Activated T-cell treated with anti-CD3 and anti-CD28 coated beads for 24 hours (primary cell): Measurements from ENCODE around the gene CACNA1A.
"Not testable (repeated sequence)": the region's sequence is repeated elsewhere in the genome, so short reads cannot be mapped to it uniquely, and the experiment has no call there.

Source experiments
- DNase-seq: peaks from one replicate; pipeline ENCODE4 v3.0.0-alpha.2; 2020; ENCODE audit warnings: low read depth

Gene CACNA1A

DNA sequence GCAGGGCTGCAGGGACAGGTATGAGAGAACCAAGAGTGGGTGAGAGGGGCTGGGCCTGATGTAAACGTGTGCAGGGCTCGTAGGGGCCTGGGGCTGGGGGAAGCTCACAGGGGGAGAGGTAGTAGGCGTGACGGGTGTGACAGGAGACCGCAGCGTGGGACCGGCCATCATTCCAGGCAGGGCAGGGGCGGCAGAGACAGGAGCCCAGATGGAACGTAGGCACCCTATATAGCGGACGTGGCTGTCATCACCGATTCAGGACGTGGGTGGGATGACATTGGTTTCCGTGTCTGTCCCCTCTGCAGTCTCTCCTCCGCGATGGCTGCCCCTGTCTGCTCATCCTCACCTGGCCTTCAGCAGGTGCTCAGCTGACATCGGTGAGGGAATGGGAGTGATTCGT lies 307.6 kb downstream of the CACNA1A start:
- no peak for DNase-seq

GRCh38 chr19:13195678-13196077 lies 310.6 kb downstream of the CACNA1A start:
- peak; percentile 35 for DNase-seq

GRCh38 chr19:13190781-13191540 lies 315.3 kb downstream of the CACNA1A start:
- no peak for DNase-seq

GRCh38 chr19:13189600-13189999 lies 316.7 kb downstream of the CACNA1A start:
- DNase-seq: no peak

DNA sequence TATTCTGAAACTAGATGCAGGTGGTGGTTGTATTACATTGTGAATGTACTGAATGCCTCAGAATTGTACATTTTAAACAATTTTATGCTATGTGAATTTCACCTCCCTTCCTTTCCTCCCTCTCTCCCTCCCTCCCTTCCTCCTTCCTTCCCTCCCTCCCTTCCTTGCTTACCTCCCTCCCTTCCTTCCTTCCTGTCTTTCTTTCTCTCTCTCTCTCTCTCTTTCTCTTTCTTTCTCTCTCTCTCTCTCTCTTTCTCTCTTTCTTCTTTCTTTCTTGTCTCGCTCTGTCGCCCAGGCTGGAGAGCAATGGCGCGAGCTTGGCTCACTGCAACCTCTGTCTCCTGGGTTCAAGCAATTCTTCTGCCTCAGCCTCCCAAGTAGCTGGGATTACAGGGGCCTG lies 318.9 kb downstream of the CACNA1A start:
- DNase-seq: no peak

GRCh38 chr19:13186688-13187087 lies 319.6 kb downstream of the CACNA1A start:
- not testable (repeated sequence) for DNase-seq

DNA sequence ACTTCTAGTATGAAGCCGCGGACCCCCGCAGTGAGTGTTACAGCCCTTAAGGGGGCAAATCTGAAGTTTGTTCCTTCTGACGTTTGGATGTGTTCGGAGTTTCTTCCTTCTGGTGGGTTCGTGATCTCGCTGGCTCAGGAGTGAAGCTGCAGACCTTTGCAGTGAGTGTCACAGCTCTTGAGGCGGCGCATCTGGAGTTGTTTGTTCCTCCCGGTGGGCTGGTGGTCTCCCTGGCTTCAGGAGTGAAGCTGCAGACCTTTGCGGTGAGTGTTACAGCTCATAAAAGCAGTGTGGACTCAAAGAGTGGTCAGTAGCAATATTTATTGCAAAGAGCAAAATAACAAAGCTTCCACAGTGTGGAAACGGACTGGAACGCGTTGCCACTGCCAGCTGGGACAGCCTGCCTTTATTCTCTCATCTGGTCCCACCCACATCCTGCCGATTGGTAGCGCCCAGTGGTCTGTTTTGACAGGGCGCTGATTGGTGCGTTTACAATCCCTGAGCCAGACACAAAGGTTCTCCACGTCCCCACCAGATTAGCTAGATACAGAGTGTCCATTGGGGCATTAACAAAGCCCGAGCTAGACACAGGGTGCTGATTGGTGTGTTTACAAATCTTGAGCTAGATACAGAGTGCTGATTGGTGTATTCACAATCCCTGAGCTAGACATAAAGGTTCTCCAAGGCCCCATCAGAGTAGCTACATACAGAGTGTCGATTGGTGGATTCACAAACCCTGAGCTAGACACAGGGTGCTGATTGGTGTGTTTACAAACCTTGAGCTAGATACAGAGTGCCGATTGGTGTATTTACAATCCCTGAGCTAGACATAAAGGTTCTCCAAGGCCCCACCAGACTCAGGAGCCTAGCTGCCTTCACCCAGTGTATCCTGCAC lies 320.3 kb downstream of the CACNA1A start:
- not testable (repeated sequence) for DNase-seq

GRCh38 chr19:13184926-13185325 lies 321.4 kb downstream of the CACNA1A start:
- DNase-seq: not testable (repeated sequence)

DNA sequence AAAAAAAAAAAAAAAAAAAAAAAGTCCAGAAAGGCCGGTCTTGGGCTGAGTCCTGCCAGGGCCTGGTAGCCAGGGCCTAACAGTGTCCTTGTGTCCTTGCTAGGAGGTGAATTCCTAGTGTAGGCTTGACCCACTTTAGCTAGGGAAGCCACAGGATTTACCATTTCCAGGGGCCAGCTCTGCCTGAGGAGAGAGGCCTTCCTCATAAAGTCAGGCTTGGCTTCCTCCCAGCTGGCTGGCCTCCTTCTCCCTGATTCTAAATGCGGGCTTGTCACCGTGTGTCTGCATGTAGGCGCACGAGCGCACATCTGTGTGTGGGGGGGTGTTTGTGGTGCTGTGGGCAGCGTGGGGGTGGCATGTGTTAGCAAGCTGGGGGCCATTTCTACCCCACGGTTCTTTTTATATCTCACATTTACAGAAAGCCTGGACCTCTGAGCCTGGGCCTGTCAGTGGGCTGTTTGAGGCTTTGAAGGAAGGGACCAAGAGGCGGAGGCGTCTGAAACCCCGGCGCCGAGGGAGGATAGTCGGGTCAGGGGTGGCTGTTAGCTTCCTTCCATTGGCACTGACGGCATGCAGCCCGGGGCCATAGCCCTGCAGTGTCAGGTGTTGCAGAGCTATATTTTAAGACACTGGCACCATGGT lies 324.4 kb downstream of the CACNA1A start:
- DNase-seq: no peak

- not testable (repeated sequence) for DNase-seq
These were observed 328.0 kb downstream of the CACNA1A start for GRCh38 chr19:13178291-13178690.

DNA sequence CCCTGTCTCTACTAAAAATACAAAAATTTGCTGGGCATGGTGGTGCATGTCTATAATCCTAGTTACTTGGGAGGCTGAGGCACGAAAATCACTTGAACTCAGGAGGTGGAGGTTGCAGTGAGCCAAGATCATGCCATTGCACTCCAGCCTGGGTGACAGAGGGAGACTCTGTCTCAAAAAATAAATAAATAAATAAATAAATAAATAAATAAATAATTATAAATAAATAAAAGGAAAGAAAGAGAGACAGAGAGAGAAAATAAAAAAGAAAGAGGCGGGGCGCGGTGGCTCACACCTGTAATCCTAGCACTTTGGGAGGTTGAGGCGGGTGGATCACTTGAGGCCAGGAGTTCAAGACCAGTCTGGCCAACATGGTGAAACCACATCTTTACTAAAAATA lies 328.7 kb downstream of the CACNA1A start:
- DNase-seq: not testable (repeated sequence)

- DNase-seq: no peak
These were observed 329.9 kb downstream of the CACNA1A start for GRCh38 chr19:13176345-13176744.

DNA sequence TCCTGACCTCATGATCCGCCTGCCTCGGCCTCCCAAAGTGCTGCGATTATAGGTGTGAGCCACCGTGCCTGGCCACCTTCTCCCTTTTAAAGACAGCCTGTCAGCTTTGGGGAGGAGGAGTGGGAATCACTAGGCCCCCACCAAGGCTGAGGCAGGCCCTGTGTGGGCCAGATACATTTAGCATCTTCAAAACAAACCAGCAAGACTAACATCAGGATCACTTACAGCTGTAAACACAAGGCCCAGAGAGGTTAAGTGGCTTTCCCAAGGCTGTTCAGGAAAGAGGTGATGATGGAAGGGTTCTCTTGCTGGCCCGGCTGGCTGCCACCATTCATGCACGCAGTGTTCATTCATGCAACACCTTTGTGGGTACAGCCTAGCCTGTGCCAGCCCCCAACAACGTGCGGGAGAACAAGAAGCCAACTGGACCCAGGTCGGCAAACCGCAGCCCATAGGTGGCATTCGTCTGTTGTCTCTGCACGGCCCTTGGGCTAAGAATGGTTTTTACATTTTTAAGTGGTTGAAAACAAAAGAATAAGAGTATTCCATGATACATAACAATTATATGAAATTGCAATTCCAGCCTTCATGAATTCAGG lies 333.0 kb downstream of the CACNA1A start:
- DNase-seq: no peak

DNA sequence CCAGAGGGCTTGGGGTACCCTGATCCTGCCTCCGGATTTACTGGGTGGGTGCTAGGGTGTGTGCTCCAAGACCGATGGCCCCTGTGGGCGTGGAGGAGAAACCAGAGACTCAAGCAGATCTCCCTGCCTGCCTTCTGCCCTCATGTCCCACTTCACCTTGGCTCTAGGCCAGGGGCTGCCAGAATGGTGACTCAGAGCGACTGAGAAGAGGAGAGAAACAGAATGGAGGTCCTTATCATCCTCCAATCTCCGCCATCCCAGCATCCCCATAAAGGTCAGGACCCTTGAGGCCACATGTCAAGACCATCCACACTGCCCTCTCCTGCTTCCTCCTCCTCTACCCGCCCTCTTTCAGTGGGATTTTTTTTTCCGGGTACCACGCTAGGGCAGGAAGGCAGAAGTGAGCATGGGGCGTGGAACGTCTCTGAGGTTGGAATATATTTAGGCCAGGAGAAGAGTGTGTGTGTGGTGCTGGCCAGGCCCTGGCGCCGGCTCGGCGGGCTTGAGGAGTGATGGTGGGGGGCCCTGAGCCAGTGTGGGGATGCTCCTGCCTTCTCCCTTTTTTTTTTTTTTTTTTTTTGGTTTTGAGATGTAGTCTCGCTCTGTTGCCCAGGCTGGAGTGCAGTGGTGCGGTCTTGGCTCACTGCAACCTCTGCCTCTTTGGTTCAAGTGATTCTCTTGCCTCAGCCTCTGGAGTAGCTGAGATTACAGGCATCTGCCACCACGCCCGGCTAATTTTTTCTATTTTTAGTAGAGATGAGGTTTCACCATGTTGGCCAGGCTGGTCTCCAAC lies 333.7 kb downstream of the CACNA1A start:
- peak; percentile 78 for DNase-seq

GRCh38 chr19:13171146-13171545 lies 335.1 kb downstream of the CACNA1A start:
- no peak for DNase-seq

DNA sequence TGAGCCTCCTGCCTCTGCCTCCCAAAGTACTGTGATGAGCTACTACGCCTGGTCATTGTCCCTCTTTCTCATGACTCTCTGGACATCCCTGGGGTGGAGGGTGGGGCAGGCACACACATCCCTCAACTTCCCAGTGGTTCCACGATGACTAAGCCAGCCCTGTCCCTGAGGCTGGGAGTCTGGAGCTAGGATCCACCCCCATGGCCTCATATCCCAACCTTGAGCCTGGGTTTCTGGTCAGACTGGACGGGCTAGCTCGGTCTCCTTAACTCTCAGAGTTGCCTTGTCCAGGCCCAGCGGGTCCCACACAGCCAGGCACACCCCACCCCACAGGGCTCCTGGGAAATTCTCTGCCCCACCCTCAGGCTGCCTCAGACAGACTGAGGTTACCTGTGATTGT lies 336.5 kb downstream of the CACNA1A start:
- no peak for DNase-seq

- DNase-seq: not testable (repeated sequence)
These were observed 340.1 kb downstream of the CACNA1A start for GRCh38 chr19:13166151-13166550.

GRCh38 chr19:13165162-13165997 lies 340.9 kb downstream of the CACNA1A start:
- DNase-seq: no peak

DNA sequence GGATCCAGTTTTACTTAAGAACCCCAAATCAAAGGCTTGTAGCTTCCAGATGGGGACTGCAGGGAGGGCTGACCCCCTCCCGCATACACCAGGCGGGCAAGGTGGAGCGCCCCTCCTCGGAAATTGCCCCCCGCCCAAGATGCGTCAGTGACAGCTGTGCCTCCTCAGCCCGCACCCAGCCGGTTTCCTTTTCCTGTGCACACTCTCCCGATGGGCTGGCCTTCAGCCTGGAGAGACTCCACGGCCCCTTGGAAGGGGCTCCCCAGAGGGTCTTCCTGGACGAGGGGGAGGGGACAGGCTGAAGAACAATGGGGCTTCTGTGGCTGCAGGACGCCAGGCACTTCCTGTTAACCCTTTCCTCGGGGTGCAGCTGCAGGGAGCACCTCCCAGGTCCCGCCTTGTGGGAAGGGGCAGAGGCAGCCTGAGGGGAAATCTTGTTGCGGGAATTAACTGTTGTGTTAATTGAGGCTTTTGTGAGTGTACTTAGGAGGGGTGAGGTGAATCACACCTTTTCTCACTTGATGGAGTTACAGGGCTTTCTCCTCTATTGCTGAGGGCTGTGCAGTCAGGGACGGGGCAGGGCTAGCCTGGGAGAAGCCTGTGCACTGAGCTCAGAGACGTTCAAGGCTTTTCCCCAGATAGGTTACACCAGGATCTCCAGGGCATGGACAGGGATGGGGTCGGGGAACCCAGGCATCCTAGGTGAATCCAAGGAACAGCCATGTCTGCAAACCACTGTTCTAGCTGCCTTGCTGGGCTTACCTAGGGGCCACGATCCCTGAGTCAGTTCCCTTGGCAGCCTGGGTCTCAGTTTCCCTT lies 341.7 kb downstream of the CACNA1A start:
- DNase-seq: no peak
